NCI-H1436 (cell line): ENCODE results near the gene HDAC4.
"Not testable (repeated sequence)": the region's sequence is repeated elsewhere in the genome, so short reads cannot be mapped to it uniquely, and the experiment has no call there.

Source experiments
- DNase-seq: peaks from one replicate; lab custom pipeline; 2025; lab: John Stamatoyannopoulos, UW

HDAC4 gene

DNA sequence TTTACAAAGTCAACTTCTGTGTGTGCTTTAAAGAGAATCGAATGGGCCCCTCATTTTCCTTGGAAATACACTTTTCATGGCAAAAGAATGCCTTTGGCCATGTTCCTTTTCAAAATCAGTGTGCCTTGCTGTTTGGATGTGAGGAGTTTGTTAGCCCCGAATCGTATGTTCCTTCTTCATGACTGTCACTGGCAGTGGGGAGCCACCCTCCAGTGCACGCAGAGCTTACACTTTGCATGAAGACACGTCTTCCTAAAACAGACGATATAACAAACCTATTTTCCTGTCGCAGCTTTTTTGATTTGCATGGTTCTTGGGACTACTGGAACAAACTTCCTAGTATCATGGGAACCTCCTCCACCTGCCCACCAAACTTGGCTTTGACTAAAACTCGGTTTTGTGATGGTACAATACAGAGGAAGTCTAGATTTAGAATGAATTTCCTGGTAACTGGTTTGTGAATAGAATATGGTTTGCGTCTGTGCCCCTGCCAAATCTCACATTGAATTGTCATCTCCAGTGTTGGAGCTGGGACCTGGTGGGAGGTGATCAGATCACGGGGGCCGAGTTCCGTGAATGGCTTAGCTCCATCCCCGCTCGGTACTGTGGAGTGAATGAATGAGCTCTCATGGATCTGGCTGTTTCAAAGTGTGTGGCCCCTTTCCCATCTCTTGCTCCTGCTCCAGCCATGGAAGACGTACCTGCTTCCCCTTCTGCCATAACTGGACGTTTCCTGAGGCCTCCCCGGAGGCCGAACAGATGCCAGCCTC, 358.1 kb downstream of the HDAC4 start:
- no peak for DNase-seq

DNA sequence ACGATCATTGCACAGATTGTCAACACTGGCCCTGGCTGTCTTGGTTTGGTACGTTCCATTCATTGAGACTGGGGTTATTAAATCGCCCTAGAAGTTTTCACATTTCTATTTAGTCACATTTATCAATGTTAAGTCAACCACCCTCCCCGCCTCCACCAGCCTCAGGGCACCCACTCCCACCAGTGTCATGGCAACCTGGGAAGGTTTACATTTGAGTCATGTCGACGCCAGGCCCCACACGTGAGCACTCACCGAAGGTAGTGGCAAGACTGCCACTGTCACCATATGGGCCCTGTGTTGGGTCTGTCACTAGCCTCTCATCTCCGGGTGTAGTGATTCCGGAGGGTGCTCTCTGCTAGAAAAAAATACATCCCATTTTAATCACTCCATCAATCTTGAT, 358.8 kb downstream of the HDAC4 start:
- no peak for DNase-seq

DNA sequence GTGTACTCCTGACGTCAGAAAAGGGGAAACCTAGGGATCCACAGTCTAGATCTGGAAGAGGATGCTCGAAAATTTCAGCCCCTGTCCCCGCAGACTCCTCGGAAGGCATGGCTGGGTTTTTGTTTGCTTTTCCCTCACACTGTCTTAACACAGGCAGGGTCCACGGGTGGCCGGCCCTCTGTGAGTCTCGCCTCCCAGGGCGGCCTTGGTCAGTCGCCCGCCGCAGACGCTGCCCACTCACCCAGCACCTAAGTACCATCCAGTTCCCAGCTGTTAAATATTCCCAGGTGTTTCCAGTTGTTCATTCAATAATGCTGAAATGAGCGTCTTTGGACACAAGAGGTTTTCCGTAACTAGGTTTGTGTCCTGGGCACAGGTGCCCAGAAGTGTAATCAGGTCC, 359.8 kb downstream of the HDAC4 start:
- no peak for DNase-seq

DNA sequence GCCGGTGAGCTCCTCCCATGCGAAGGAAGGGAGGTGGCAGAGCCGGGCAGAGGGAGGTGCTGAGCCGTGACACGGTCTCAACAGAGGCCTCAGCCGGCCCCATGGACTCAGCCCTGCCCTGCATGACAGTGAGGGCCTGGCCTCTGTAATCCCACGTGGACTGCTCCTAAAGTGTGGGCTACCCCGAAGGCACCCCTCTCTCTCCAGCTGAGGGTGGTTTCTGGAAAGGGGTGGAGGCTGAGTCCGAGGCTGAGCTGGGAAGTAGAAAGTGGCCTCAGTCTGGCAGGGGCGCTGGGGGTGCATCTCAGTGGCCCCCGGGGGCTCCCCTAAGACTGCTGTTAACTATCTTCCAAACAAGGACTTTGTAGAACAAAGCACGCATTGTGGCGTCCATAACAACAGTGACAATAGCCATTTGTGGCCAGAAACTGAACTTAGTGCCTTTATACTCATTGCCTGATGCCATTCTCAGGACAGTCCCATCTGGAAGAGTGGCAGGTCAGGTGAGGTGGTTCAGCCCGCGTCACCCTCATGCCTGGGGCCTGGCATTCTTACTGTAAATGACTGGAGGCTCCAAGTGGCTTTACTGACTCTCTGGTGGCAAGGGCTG, 360.6 kb downstream of the HDAC4 start:
- DNase-seq, result no peak

GRCh38 chr2:239039479-239039861, 361.4 kb downstream of the HDAC4 start:
- no peak for DNase-seq

DNA sequence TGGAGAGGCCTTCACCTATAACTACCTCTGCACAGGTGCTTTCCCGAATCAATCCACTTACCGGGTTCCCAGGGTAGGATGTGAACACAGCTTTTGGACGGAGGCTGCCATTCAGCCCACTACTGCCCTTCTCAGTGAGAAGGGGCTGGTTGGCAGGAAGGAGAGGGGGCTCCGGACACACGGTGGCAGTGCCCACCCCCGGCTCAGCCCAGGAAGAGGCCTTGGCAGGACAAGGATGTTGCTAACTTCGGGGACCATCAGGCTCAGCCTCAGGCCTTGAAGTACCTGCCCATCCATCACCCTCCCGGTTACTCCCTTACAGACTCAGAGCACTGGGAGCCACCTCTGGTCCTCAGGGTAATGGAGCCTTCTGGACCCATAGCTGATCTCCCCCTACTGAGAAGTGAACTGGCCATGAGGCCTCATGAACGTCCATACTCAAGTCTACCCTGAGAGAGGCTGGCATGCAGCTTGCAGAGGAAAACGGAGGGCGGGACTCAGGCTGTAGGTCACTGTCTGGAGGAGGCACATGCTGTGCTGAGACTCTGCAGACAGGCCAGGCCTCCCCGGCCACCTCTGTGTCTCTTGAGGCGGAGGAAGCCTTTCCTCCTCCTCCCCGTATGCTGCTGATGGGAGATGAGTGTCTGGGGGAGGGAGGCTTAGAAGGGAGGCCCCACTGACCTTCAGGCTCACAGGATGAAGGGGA, 361.9 kb downstream of the HDAC4 start:
- DNase-seq, result no peak

- DNase-seq, result not testable (repeated sequence)
Measured at GRCh38 chr2:239038284-239038683, 362.5 kb downstream of the HDAC4 start.

DNA sequence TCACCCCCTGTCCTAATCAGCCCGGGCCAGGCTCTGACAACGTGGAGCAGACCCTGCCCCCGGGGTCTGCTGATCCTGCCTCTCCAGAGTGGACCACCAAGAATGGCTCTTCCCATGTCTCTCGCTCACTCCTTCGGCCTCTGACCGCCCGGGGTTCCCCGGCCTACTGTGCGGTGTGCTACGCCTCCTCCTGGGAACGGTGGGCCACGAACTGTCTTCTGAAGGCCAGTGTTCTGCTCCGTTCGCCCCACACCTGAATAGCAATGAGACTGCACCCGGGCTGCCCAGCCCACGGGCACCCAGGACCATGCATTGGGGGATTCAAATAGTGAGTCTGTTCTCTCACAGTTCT, 363.3 kb downstream of the HDAC4 start:
- DNase-seq, result no peak

- no peak for DNase-seq
Measured at GRCh38 chr2:239036819-239037558, 363.8 kb downstream of the HDAC4 start.

DNA sequence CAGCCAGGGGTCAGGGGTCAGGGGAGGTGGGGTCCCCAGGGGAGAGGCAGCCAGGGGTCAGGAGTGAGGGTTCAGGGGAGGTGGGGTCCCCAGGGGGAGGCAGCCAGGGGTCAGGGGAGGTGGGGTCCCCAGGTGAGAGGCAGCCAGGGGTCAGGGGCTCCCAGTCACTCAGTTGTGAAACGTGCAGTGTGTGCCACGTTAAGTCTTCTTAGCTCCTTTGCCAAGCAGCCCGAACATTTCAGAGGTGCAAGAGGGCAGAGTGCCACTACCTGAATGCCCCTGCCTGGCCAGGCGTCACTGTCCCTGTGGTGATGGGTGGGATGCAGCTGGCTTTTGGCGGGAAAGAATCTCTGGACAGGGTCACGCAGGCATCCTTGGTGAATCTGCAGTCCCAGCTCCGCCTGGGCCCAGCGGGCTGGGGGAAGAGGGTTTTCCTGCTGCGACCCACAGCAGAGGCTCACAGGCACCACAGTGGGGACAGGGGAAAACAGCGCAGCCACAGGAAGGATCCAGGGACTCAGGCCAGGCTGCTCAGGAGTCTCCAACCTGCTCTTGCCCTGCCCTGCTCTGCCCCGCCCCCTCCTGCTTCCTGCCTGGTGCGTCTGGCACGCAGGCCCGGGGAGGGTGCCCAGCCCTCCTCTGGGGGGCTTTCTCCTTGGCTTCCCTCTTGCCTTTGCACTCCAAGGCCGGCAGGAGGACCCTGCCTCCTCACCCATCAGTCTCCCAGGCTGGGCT, 364.7 kb downstream of the HDAC4 start:
- no peak for DNase-seq

- DNase-seq, result peak; percentile 4
Measured at GRCh38 chr2:239035361-239035814, 365.4 kb downstream of the HDAC4 start.

- DNase-seq, result no peak
Measured at GRCh38 chr2:239034561-239035341, 366.1 kb downstream of the HDAC4 start.

DNA sequence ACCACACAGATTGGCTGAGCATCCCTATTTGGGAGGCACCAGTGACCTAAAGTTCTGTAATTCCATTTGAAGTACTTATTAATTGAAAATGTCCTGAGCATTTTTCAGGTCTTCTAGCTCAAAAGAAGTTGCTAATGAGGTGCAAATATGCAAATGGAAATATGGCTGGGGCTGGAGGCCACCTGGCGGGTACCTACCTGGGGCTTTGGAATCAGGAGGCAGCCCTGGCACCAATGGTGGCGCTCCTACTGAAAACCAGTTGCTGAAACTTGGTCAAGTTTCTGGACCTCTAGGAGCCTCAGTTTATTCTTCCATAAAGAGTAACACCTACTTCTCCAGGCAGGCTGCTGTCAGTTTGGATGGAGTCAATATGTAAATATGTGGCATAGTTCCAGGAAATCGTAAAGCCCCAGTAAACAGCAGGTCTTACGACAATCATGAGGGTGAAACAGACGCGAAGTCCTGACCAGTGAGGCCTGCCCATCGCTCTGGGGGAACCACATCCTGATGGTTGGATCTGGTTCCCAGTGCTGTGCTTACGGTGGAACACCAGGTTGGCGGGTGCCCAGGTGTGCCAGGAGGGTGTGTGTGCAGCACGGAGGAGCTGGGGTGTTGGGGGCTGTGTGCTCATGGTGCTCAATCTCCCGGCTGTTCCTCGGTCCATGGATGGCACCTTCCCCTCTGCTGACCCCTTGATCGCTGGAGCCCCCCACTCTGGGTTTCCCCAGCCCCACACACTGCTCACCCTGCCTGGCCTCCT, 366.8 kb downstream of the HDAC4 start:
- DNase-seq, result no peak

DNA sequence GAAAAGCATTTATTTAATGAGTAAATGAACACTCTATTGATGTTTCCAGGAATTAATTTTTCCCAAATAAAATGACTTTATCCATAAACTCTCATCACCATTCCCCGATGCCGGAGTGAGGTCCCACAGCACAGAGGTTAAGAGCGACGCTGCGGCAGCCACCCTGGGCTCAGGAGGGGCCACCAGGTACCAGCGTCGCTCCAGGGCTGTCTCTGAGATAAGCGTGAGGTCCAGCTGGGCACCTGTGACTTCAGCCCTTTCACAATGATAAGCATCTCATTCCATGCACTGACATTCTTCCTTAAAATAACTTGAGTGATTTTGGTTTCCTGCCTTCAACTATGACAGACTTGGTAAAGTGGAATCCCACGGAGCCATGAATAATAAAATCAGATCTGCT, 370.9 kb downstream of the HDAC4 start:
- no peak for DNase-seq

DNA sequence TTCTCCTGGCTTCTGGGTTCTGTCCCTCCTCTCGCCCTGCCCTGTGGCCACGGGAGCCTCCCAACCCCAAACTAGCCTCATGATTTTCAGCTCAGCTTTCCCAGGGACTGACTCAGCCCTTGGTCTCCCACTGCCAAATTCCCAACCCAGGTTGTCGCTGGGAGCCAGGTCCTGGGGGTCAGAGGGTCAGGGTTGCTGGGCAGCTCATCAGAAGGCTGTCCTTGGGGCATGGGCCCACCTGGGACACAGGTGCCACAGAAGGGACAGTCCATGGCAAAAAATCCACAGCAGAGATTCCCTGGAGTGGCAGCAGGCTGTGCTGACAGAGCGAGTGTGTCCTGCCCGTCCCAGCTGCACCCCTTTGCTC, 372.6 kb downstream of the HDAC4 start:
- DNase-seq, result no peak

DNA sequence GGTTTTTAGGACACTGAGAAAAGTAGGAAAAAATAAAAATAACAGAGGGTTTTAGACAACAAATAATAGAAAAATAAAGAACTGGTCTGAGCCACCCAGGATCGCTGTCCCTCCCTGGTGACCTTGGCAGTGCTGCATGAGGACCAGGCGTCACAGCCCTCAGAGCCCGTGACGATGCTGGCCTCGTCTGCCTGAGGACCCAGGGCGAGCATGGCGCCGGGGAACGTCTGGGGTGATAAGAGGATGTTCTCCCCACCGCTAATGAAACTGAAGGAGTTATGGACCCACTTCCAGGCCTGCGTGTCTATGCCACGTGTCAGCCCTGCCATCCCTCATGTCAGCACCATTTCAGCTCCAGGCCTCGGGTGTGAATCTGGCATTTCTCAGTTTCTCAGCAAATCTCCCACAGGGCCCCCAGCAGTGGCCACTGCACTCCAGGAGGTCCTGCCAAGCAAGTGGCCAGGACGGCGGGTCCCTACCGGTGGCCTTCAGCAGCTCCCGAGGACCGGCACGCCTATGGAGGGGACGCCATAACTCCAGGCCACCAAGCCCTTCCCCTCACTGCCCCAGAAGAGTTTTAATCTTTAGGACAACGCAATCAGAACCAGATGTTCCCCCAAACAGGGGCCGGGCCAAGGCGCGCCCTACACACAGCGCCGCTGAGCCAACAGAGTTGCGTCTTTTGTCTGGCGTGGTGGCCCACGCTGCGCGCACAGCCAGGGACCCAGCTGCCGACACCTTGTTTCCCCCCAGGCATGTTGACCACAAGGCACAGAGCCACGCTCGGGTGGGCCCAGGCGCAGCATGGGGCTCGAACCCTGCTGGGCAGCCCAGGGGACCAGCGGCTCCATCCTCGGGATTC, 373.2 kb downstream of the HDAC4 start:
- DNase-seq, result no peak

- DNase-seq, result no peak
Measured at GRCh38 chr2:239026711-239027361, 374.0 kb downstream of the HDAC4 start.

DNA sequence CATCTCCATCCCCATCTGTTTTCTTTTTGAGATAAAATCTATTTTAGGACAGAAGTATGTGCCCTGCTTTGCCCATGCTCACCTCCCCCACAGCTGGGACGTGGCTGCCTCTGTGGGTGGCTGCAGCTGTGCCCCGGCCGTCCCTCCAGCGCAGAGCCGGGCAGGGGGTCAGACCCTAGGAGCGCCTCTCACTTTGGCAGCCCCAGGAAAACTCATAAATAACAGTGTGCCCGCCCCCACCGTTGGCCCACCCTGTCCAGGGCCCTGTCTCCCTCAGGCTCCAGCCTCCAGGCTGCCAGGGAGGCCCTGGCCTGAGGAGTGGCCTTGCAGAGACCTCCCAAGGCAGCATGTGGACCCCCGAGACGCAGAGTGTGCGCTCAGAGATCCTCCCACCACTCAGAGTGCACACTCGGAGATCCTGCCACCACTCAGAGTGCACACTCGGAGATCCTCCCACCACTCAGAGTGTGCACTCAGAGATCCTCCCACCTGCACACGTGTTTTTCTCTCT, 374.8 kb downstream of the HDAC4 start:
- DNase-seq, result no peak
